NB4 (cell line): ENCODE measurements around the gene NEK7.

Experiments
- CTCF ChIP-seq: IDR thresholded peaks from one replicate; pipeline ENCODE4 v1.5.1; 2012; ENCODE audit warnings: low read depth, low read length
- MAX ChIP-seq: IDR thresholded peaks from 2 replicates; pipeline ENCODE4 v1.6.1; 2011; ENCODE audit warnings: low read depth, low read length
- MYC ChIP-seq: IDR thresholded peaks from 2 replicates; pipeline ENCODE4 v1.6.1; 2011; ENCODE audit warnings: low read depth, low read length
- POLR2A ChIP-seq: IDR thresholded peaks from 2 replicates; pipeline ENCODE4 v1.6.1; 2011; ENCODE audit warnings: mild to moderate bottlenecking; ENCODE audit not compliant: insufficient read length; ENCODE audit errors: extremely low read depth

GRCh38 chr1:198157847-198158725 is 1.3 kb downstream of the NEK7 start:
- TF ChIP-seq CTCF (no peak), POLR2A (no peak), MYC (peak; percentile 16; the same call in 1 of the 2 replicates), MAX (no peak)
